ENCODE data around the gene KLF17. TPM values are rescaled to one million over a fixed set of nuclear protein-coding genes. Genes with fewer than 3 reads are reported as not detected.

Gene KLF17
- total RNA-seq, 3 donors from 2014 or later: not detected

- DNase-seq: no peak
- H3K36me3 Mint-ChIP-seq (ENCODE audit: insufficient read depth): no peaks in the 10 kb centered on the region
- H3K27me3 Mint-ChIP-seq (ENCODE audit: low read depth): peaks cover 9% of the 10 kb centered on the region
- H3K4me1 Mint-ChIP-seq (ENCODE audit: low read depth): no peaks in the 10 kb centered on the region
- H3K9me3 Mint-ChIP-seq: no peaks in the 10 kb centered on the region
- no peak for ATAC-seq
- no peak overlapping the region for H3K4me3 Mint-ChIP-seq
Observed at GRCh38 chr1:44154049-44154448, 35.4 kb downstream of the KLF17 start.

- no peak overlapping the region for H3K4me3 Mint-ChIP-seq
- H3K27me3 Mint-ChIP-seq (ENCODE audit: low read depth): peaks cover 3% of the 10 kb centered on the region
- no peak for ATAC-seq
- H3K36me3 Mint-ChIP-seq (ENCODE audit: insufficient read depth): no peaks in the 10 kb centered on the region
- H3K4me1 Mint-ChIP-seq (ENCODE audit: low read depth): no peaks in the 10 kb centered on the region
- DNase-seq: no peak
- H3K9me3 Mint-ChIP-seq: peaks cover 10% of the 10 kb centered on the region
Observed at GRCh38 chr1:44157903-44158302, 39.3 kb downstream of the KLF17 start.

- DNase-seq: no peak
- H3K9me3 Mint-ChIP-seq: peaks cover 10% of the 10 kb centered on the region
- no peaks in the 10 kb centered on the region for H3K27me3 Mint-ChIP-seq (ENCODE audit: low read depth)
- ATAC-seq: no peak
- no peaks in the 10 kb centered on the region for H3K36me3 Mint-ChIP-seq (ENCODE audit: insufficient read depth)
- H3K4me3 Mint-ChIP-seq: no peak overlapping the region
- H3K4me1 Mint-ChIP-seq (ENCODE audit: low read depth): no peaks in the 10 kb centered on the region
Observed at GRCh38 chr1:44158871-44159270, 40.2 kb downstream of the KLF17 start.

DNA sequence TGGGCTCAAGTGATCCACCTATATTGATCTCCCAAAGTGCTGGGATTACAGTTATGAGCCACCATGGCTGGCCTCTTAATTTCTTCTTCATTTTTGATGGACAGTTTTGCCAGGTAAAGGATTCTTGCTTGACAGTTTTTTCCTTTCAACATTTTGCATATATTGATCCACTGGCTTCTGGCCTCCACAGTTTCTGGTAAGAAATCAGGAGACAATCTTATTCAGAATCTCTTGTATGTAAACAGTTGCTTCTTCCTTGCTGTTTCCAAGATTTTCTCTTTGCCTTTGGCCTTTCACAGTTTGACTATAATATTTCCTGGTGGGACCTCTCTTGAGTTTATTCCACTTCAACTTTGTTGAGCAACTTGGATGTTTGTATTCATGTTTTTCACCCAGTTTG lies 42.9 kb downstream of the KLF17 start:
- Mint-ChIP-seq H3K9me3 (peaks cover 10% of the 10 kb centered on the region), H3K36me3 (ENCODE audit: insufficient read depth) (no peaks in the 10 kb centered on the region), H3K27me3 (ENCODE audit: low read depth) (no peaks in the 10 kb centered on the region), H3K4me3 (no peak overlapping the region), H3K4me1 (ENCODE audit: low read depth) (no peaks in the 10 kb centered on the region)
- DNase-seq (no peak), ATAC-seq (no peak)

DNA sequence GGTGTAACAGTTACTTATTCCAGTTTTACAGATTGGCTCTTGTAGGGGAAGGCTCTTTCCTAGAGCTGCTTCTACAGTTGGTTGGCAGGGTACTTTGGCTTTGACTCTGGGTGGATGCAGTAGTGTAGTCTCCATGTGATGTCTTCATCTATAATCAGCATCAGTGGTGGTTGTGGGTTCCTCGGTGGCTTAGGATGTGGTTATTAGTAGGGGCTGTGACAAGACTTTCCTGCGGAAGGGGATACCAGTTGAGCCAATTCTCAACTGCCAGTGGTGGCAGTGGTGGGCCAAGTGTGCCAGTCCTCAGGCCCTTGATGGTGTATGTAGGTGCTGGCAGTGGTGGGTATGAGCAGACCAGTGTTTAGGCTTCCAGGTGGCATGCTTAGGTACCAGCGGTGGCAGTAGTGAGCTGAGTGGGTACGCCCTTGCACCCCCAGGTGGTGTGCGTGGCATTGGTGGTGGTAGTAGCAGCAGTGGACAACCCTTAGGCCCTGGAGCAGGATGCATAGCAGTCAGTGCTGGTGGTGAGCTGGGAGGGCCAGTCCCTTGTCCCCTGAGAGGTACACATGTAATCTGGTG lies 50.0 kb downstream of the KLF17 start:
- peaks cover 8% of the 10 kb centered on the region for H3K9me3 Mint-ChIP-seq
- DNase-seq (no peak), ATAC-seq (no peak)
- peaks cover 8% of the 10 kb centered on the region for H3K27me3 Mint-ChIP-seq (ENCODE audit: low read depth)
- no peaks in the 10 kb centered on the region for H3K4me1 Mint-ChIP-seq (ENCODE audit: low read depth)
- no peaks in the 10 kb centered on the region for H3K36me3 Mint-ChIP-seq (ENCODE audit: insufficient read depth)
- H3K4me3 Mint-ChIP-seq: no peak overlapping the region

DNA sequence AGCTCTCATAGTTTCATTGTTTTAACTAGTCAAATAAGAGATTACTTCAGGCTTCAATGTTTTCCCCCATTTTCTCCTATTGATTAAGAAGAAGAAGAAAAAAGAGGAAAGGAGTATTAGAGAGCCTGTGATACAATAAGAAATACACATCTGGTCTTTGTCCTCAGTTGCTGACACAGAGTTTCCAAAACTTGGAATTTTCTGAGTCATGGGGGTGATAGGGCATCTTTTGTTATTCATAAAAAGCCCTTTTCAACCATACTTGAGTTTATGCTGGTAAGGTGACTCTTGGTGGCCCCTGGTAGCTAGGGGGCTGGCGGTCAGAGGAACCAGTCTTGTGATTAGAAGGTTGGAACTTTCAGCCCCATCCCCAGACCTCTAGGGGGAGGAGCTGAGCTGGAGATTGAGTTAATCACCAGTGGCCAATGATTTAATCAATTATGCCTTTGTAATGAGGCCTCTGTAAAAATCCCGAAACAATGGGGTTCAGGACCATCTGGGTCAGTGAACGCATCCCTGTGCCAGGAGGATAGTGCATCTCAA lies 51.7 kb downstream of the KLF17 start:
- H3K4me1 Mint-ChIP-seq (ENCODE audit: low read depth): no peaks in the 10 kb centered on the region
- no peak for ATAC-seq
- H3K36me3 Mint-ChIP-seq (ENCODE audit: insufficient read depth): no peaks in the 10 kb centered on the region
- no peak overlapping the region for H3K4me3 Mint-ChIP-seq
- no peak for DNase-seq
- H3K9me3 Mint-ChIP-seq: peaks cover 14% of the 10 kb centered on the region
- H3K27me3 Mint-ChIP-seq (ENCODE audit: low read depth): peaks cover 11% of the 10 kb centered on the region

DNA sequence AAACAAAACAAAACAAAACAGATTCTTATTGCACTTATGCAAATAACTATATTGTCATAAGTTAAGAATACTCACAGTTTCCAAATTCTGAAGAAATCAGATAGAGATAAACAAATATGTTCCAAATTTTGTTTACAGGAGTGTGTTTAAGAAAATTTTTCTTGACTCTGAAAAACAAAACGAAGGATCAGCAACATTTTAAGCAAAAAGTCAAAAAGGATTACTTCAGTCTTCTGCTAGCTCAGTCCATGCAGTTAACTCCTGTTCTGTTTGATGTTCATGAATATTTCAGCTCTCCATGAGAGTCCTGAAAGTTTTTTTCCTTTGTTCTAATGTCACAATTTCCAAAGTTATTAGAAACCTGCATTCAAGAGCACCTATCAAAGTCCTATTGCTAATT lies 56.0 kb downstream of the KLF17 start:
- Mint-ChIP-seq H3K4me1 (ENCODE audit: low read depth) (no peaks in the 10 kb centered on the region), H3K4me3 (no peak overlapping the region), H3K9me3 (peaks cover 7% of the 10 kb centered on the region), H3K27me3 (ENCODE audit: low read depth) (peaks cover 14% of the 10 kb centered on the region), H3K36me3 (ENCODE audit: insufficient read depth) (no peaks in the 10 kb centered on the region)
- ATAC-seq (no peak), DNase-seq (no peak)

Other genes with a start within 250 kb of the KLF17 start
- gene ARTN, start 185.0 kb upstream of the KLF17 start, total RNA-seq: under 1 TPM; 0.33 to 0.45 (median 0.40) TPM
- 10 to 100 TPM; 27.5 to 31.9 (median 28.2) TPM for gene IPO13, start 171.9 kb upstream of the KLF17 start, total RNA-seq
- 100 to 1,000 TPM; 128 to 151 (median 145) TPM for gene DPH2, start 148.8 kb upstream of the KLF17 start, total RNA-seq
- 100 to 1,000 TPM; 202 to 210 (median 209) TPM for gene ATP6V0B, start 143.9 kb upstream of the KLF17 start, total RNA-seq
- 10 to 100 TPM; 32.1 to 35.1 (median 33.7) TPM for gene B4GALT2, start 139.6 kb upstream of the KLF17 start, total RNA-seq
- gene CCDC24, start 127.2 kb upstream of the KLF17 start, total RNA-seq: 1 to 10 TPM; 1.0 to 1.8 (median 1.2) TPM
- gene SLC6A9, start 87.4 kb upstream of the KLF17 start, total RNA-seq: 10 to 100 TPM; 14.3 to 25.0 (median 18.3) TPM
- gene KLF18, start 22.8 kb downstream of the KLF17 start, total RNA-seq: not detected
- 10 to 100 TPM; 40.4 to 50.5 (median 43.2) TPM for gene DMAP1, start 94.7 kb downstream of the KLF17 start, total RNA-seq
- gene ERI3, start 236.4 kb downstream of the KLF17 start, total RNA-seq: 10 to 100 TPM; 66.8 to 70.8 (median 70.3) TPM